H1 (cell line): ENCODE data around the gene SLC17A4. TPM values are rescaled to one million over a fixed set of nuclear protein-coding genes. Genes with fewer than 3 reads are reported as not detected.

ENCODE experiments used
- POLR2A ChIP-seq, 2 experiments: IDR thresholded peaks; 1 replicate in 1 of 2; 2 replicates in 1 of 2; pipeline ENCODE4 v1.6.1; 2011; ENCODE audit warnings: low read depth in 2 of 2, low read length in 2 of 2, mild to moderate bottlenecking in 2 of 2; ENCODE audit errors: control extremely low read depth in 1 of 2
- SP4 ChIP-seq: IDR thresholded peaks from 2 replicates; pipeline ENCODE4 v1.6.1; 2012; ENCODE audit warnings: low read length, inconsistent platforms
- polyA plus RNA-seq, 7 experiments: library from polyadenylated mRNA; depleted of rRNA in 3 of 7; stranded (reverse) in 5 of 7; unstranded in 2 of 7; fragments of >200 nt in 5 of 7; fragments of 200-250 nt in 2 of 7; gene quantifications; 1 replicate in 5 of 7; 2 replicates in 1 of 7; 4 replicates in 1 of 7; pipeline versions ENCODE4 v1.2.1 to v1.2.3, GENCODE V29; 2011 to 2013; ENCODE audit warnings: missing spikeins in 2 of 7, mixed read lengths in 2 of 7
- total RNA-seq: library from RNA; stranded (reverse); fragmentation: NEBNext Ultra II Directional; extraction: Animal tissue kit (Norgen Biotek cat#: 25700); gene quantifications from 2 replicates; pipeline ENCODE4 v1.2.1, GENCODE V29; 2021

Gene SLC17A4
- total and polyA plus RNA-seq, 2 of the 8 experiments (the other 6 are each of a cell fraction or from before 2014, with no cell fraction given), result not detected

DNA sequence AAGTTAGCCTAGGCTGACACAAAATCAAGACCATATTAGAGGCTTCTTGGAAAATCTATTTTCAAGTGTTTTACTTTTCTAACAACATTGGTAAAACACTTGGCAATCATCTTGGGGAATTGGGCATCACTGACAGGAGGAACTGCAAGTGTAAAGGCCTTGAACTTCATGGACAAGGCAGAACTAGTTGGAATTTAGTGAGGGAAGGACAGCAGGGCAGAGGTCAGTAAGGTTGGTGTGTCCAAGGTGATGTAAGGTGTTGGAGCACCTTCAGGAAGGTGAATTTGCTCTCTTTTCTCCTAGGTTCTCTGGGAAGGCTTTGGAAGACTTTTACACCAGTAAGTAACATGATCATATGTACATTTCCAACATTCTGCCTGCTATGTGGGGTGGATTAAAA, 1.5 kb upstream of the SLC17A4 start (continued):
- TF ChIP-seq SP4 (no peak), POLR2A (IDR thresholded peaks at IDR 0.05; ENCODE audit: control extremely low read depth in 1 of 2, low read depth in 2 of 2, low read length in 2 of 2) (no peak)
- TF ChIP-seq, all 59 proteins: peak for 0
